Mucosa of stomach (tissue), 1 donor: Measurements from ENCODE around the gene ZNF622.
"Not testable (repeated sequence)": the region's sequence is repeated elsewhere in the genome, so short reads cannot be mapped to it uniquely, and the experiment has no call there.

ENCODE experiments used
- H3K27me3 ChIP-seq: one replicate; pipeline ENCODE4 v1.7.0; 2013; ENCODE audit warnings: mild to moderate bottlenecking, low read length; ENCODE audit not compliant: control insufficient read depth, insufficient read depth
- H3K36me3 ChIP-seq: one replicate; pipeline ENCODE4 v1.7.0; 2013; ENCODE audit warnings: low read length; ENCODE audit not compliant: control insufficient read depth, insufficient read depth
- H3K4me1 ChIP-seq: one replicate; pipeline ENCODE4 v1.7.0; 2013; ENCODE audit warnings: mild to moderate bottlenecking, low read length; ENCODE audit not compliant: control insufficient read depth, insufficient read depth
- H3K4me3 ChIP-seq: one replicate; pipeline ENCODE4 v1.7.0; 2013; ENCODE audit warnings: low read length
- H3K9ac ChIP-seq: one replicate; pipeline ENCODE4 v1.7.0; 2013; ENCODE audit warnings: mild to moderate bottlenecking, low read length, moderate library complexity
- H3K9me3 ChIP-seq: one replicate; pipeline ENCODE4 v1.7.0; 2013; ENCODE audit warnings: mild to moderate bottlenecking, low read length, moderate library complexity; ENCODE audit not compliant: control insufficient read depth
- donor health status: Pancreatic carcinoma.

The ZNF622 gene

GRCh38 chr5:16455668-16456067 is 9.9 kb downstream of the ZNF622 start:
- Histone ChIP-seq H3K9ac (no peak overlapping the region), H3K4me1 (no peaks in the 10 kb centered on the region), H3K9me3 (no peaks in the 10 kb centered on the region), H3K4me3 (no peak overlapping the region), H3K36me3 (peaks cover 7% of the 10 kb centered on the region), H3K27me3 (no peaks in the 10 kb centered on the region)

- Histone ChIP-seq H3K4me1 (no peaks in the 10 kb centered on the region), H3K9ac (no peak overlapping the region), H3K27me3 (no peaks in the 10 kb centered on the region), H3K9me3 (no peaks in the 10 kb centered on the region), H3K4me3 (no peak overlapping the region), H3K36me3 (peaks cover 11% of the 10 kb centered on the region)
These were observed 10.9 kb downstream of the ZNF622 start for GRCh38 chr5:16454686-16455085.

- H3K4me1 ChIP-seq, result no peaks in the 10 kb centered on the region
- H3K27me3 ChIP-seq, result no peaks in the 10 kb centered on the region
- peaks cover 11% of the 10 kb centered on the region for H3K36me3 ChIP-seq
- no peak overlapping the region for H3K4me3 ChIP-seq
- H3K9ac ChIP-seq, result no peak overlapping the region
- H3K9me3 ChIP-seq, result no peaks in the 10 kb centered on the region
These were observed 12.0 kb downstream of the ZNF622 start for GRCh38 chr5:16453609-16454008.

GRCh38 chr5:16450163-16450562 is 15.4 kb downstream of the ZNF622 start:
- Histone ChIP-seq H3K4me3 (no peak overlapping the region), H3K4me1 (no peaks in the 10 kb centered on the region)

GRCh38 chr5:16446993-16447392 is 18.6 kb downstream of the ZNF622 start:
- peaks cover 11% of the 10 kb centered on the region for H3K36me3 ChIP-seq

More at GRCh38 chr5:16450163-16450562, 15.4 kb downstream of the ZNF622 start:
- Histone ChIP-seq H3K36me3 (peaks cover 11% of the 10 kb centered on the region), H3K9ac (no peak overlapping the region), H3K27me3 (no peaks in the 10 kb centered on the region), H3K9me3 (no peaks in the 10 kb centered on the region)

GRCh38 chr5:16437977-16438376 is 27.6 kb downstream of the ZNF622 start:
- H3K4me1 ChIP-seq, result no peaks in the 10 kb centered on the region
- no peaks in the 10 kb centered on the region for H3K9me3 ChIP-seq
- H3K9ac ChIP-seq, result no peak overlapping the region
- H3K27me3 ChIP-seq, result no peaks in the 10 kb centered on the region
- H3K36me3 ChIP-seq, result no peaks in the 10 kb centered on the region
- no peak overlapping the region for H3K4me3 ChIP-seq

More at GRCh38 chr5:16446993-16447392, 18.6 kb downstream of the ZNF622 start:
- Histone ChIP-seq H3K27me3 (no peaks in the 10 kb centered on the region), H3K9me3 (no peaks in the 10 kb centered on the region), H3K4me1 (no peaks in the 10 kb centered on the region), H3K9ac (no peak overlapping the region), H3K4me3 (no peak overlapping the region)

- H3K36me3 ChIP-seq, H3K4me3 ChIP-seq, H3K9ac ChIP-seq, H3K9me3 ChIP-seq, H3K4me1 ChIP-seq, H3K27me3 ChIP-seq: not testable (repeated sequence)
These were observed 29.4 kb downstream of the ZNF622 start for GRCh38 chr5:16436065-16436682.

- H3K4me1 ChIP-seq, result no peaks in the 10 kb centered on the region
- H3K9me3 ChIP-seq, result no peaks in the 10 kb centered on the region
- no peaks in the 10 kb centered on the region for H3K36me3 ChIP-seq
- no peak overlapping the region for H3K4me3 ChIP-seq
- H3K9ac ChIP-seq, result no peak overlapping the region
- no peaks in the 10 kb centered on the region for H3K27me3 ChIP-seq
These were observed 34.1 kb downstream of the ZNF622 start for GRCh38 chr5:16431490-16431889.

- Histone ChIP-seq H3K36me3 (no peaks in the 10 kb centered on the region), H3K27me3 (no peaks in the 10 kb centered on the region), H3K4me1 (no peaks in the 10 kb centered on the region), H3K9ac (no peak overlapping the region), H3K4me3 (no peak overlapping the region), H3K9me3 (no peaks in the 10 kb centered on the region)
These were observed 35.1 kb downstream of the ZNF622 start for GRCh38 chr5:16430349-16431089.

- H3K4me3 ChIP-seq, result no peak overlapping the region
- no peaks in the 10 kb centered on the region for H3K36me3 ChIP-seq
- no peak overlapping the region for H3K9ac ChIP-seq
- H3K4me1 ChIP-seq, result no peaks in the 10 kb centered on the region
- H3K9me3 ChIP-seq, result no peaks in the 10 kb centered on the region
- H3K27me3 ChIP-seq, result no peaks in the 10 kb centered on the region
These were observed 37.2 kb downstream of the ZNF622 start for GRCh38 chr5:16428359-16428758.

GRCh38 chr5:16427587-16427986 is 38.0 kb downstream of the ZNF622 start:
- no peak overlapping the region for H3K4me3 ChIP-seq
- no peak overlapping the region for H3K9ac ChIP-seq
- H3K36me3 ChIP-seq, result no peaks in the 10 kb centered on the region
- no peaks in the 10 kb centered on the region for H3K9me3 ChIP-seq
- no peaks in the 10 kb centered on the region for H3K27me3 ChIP-seq
- H3K4me1 ChIP-seq, result no peaks in the 10 kb centered on the region

- Histone ChIP-seq H3K27me3 (no peaks in the 10 kb centered on the region), H3K9me3 (no peaks in the 10 kb centered on the region), H3K4me1 (no peaks in the 10 kb centered on the region), H3K4me3 (no peak overlapping the region), H3K9ac (no peak overlapping the region), H3K36me3 (no peaks in the 10 kb centered on the region)
These were observed 47.1 kb downstream of the ZNF622 start for GRCh38 chr5:16418471-16418922.
